ENCODE measurements around the gene HIRIP3. TPM values are rescaled to one million over a fixed set of nuclear protein-coding genes. Genes with fewer than 3 reads are reported as not detected.
A peak's percentile ranks its signal among the peaks of the same experiment; 100 is the strongest.

Gene HIRIP3
- total and polyA plus RNA-seq, 2 of the 13 experiments (the other 11 are each of a cell fraction or from before 2014, with no cell fraction given), result 12.6 to 17.2 TPM

- 0 out of 2 replicates have a peak, but pooled peaks have one; percentile 41 for TF ChIP-seq ZNF205 (CRISPR knock-in tag; IDR thresholded peaks at IDR 0.05)
- no peak for TF ChIP-seq ATAD3A (CRISPR knock-in tag; IDR thresholded peaks at IDR 0.05)
- TF ChIP-seq SRY (CRISPR knock-in tag; IDR thresholded peaks at IDR 0.05), result no peak
- 0 out of 2 replicates have a peak, but pooled peaks have one; percentile 55 for TF ChIP-seq ZNF547 (CRISPR knock-in tag; IDR thresholded peaks at IDR 0.05)
- TF ChIP-seq ZNF720 (CRISPR knock-in tag; IDR thresholded peaks at IDR 0.05), result no peak
- no peak for TF ChIP-seq ZFP41 (CRISPR knock-in tag; IDR thresholded peaks at IDR 0.05; ENCODE audit: borderline replicate concordance)
- TF ChIP-seq ETV6 (CRISPR knock-in tag; conservative IDR thresholded peaks at IDR 0.05), result 0 out of 2 replicates have a peak, but pooled peaks have one; percentile 50
- TF ChIP-seq ZNF30 (CRISPR knock-in tag; IDR thresholded peaks at IDR 0.05), result no peak
- TF ChIP-seq RAD21 (CRISPR knock-in tag; IDR thresholded peaks at IDR 0.05), result no peak
- TF ChIP-seq HOXA9 (CRISPR knock-in tag; IDR thresholded peaks at IDR 0.05; ENCODE audit: borderline replicate concordance), result no peak
- no peak for TF ChIP-seq CAMTA2 (CRISPR knock-in tag; IDR thresholded peaks at IDR 0.05; ENCODE audit: borderline replicate concordance)
- TF ChIP-seq WIZ (CRISPR knock-in tag; IDR thresholded peaks at IDR 0.05), result peak; percentile 87
- no peak for TF ChIP-seq ZNF598 (CRISPR knock-in tag; IDR thresholded peaks at IDR 0.05; ENCODE audit: borderline replicate concordance)
- no peak for TF ChIP-seq ZNF143 (CRISPR knock-in tag; IDR thresholded peaks at IDR 0.05)
- no peak for TF ChIP-seq SIN3A (IDR thresholded peaks at IDR 0.05; ENCODE audit: borderline replicate concordance, low read depth, low read length)
- no peak for TF ChIP-seq ONECUT2 (CRISPR knock-in tag; IDR thresholded peaks at IDR 0.05)
- no peak for TF ChIP-seq ZFP37 (CRISPR knock-in tag; IDR thresholded peaks at IDR 0.05; ENCODE audit: borderline replicate concordance)
- TF ChIP-seq MTF2 (CRISPR knock-in tag; IDR thresholded peaks at IDR 0.05; ENCODE audit: borderline replicate concordance), result no peak
- no peak for TF ChIP-seq POLR2G (IDR thresholded peaks at IDR 0.05; ENCODE audit: low read depth, low read length)
- TF ChIP-seq PRMT3 (CRISPR knock-in tag; IDR thresholded peaks at IDR 0.05; ENCODE audit: borderline replicate concordance, low read depth), result no peak
- TF ChIP-seq ZNF660 (CRISPR knock-in tag; IDR thresholded peaks at IDR 0.05; ENCODE audit: borderline replicate concordance, low read depth), result no peak
- TF ChIP-seq ZNF234 (CRISPR knock-in tag; conservative IDR thresholded peaks at IDR 0.05), result no peak
- peak; percentile 44; the same call in 1 of the 2 replicates for TF ChIP-seq ZNF430 (CRISPR knock-in tag; IDR thresholded peaks at IDR 0.05)
- TF ChIP-seq RXRA (CRISPR knock-in tag; IDR thresholded peaks at IDR 0.05), result no peak
- TF ChIP-seq ZNF7 (CRISPR knock-in tag; IDR thresholded peaks at IDR 0.05), result no peak
- no peak for TF ChIP-seq AGO2 (optimal IDR thresholded peaks at IDR 0.05; ENCODE audit: low read depth, low read length)
- 0 out of 2 replicates have a peak, but pooled peaks have one; percentile 11 for TF ChIP-seq JUND (CRISPR knock-in tag; IDR thresholded peaks at IDR 0.05)
Observed at GRCh38 chr16:30028438-30029076, 33.1 kb upstream of the HIRIP3 start (continued).

Measured in HepG2 (cell line).